ENCODE results near the gene CREB5. TPM values are rescaled to one million over a fixed set of nuclear protein-coding genes. Genes with fewer than 3 reads are reported as not detected.

Gene CREB5
- total RNA-seq, 2 experiments from 2014 or later, result not detected

DNA sequence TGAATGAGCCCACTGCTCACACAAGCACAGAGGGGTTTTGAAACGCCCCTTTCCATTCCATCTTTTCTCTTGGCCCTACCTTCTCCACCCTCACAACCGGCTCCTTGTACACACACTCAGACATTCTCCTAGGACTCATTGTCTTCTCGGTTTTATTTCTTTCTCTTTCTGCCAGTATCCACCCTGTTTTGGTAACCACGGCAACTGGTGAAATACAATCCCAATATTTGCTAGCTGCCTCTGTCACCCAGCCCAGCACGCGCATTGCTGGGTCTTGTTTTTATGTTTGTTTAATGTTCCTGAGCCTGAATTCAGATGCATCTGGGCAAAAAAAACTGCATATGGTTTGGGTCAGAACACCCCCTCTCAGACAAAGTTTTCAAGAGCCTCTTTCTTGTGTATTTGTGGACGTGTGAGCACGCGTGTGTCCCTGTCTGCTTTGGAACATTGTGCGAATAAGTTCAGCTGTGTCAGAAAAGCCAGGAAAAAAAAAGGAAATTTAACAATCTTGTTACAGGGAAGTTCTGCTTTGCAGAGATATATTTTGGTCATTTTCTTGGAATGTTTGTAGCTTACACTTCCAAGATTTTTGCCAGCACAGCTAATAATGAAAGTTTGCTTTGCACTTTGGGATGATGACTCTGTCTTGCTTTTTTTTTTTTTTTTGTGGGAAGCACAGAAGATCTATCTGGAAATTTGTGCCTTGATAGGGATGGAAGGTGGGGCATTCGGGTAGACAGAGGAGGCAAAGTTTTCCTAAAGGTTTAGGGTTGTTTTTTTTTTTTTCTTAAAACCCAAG, 320.0 kb downstream of the CREB5 start:
- H3K36me3 Mint-ChIP-seq (ENCODE audit: low read depth), result no peaks in the 10 kb centered on the region
- H3K4me3 Mint-ChIP-seq, result no peak overlapping the region
- H3K9me3 Mint-ChIP-seq, result no peaks in the 10 kb centered on the region
- ChIA-PET POLR2A (no interaction called here), CTCF (interaction anchor here (0.6 kb wide), 2 partner anchors 12 to 370 kb away, joined by 3 read pairs; no protein-coding TSS in a partner anchor)
- H3K27me3 Mint-ChIP-seq, result no peaks in the 10 kb centered on the region
- no peak overlapping the region for H3K27ac Mint-ChIP-seq
- DNase-seq, result no peak
- no peaks in the 10 kb centered on the region for H3K4me1 Mint-ChIP-seq

DNA sequence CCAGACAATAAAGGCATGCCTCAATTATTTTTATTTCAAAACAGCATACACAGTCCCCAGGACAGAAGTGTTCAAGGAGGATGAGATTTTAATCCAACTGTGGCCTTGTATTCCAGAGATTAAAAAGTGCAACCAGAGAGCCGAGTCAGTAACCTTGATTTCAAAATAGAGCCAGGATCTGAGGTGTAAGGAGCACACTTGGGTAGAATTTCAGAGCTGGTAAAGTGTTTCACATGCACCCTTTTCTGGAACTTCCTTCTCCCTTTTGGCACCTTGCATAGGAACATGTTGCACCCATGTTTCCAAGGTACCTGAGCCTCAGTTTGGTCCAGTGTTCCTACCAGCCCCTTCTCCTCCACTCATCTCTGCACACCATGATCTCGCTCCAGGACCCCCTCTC, 320.7 kb downstream of the CREB5 start:
- Mint-ChIP-seq H3K9me3 (no peaks in the 10 kb centered on the region), H3K4me3 (no peak overlapping the region), H3K27ac (no peak overlapping the region), H3K27me3 (no peaks in the 10 kb centered on the region), H3K4me1 (no peaks in the 10 kb centered on the region), H3K36me3 (ENCODE audit: low read depth) (no peaks in the 10 kb centered on the region)
- DNase-seq, result no peak
- ChIA-PET CTCF (interaction anchor here (0.6 kb wide), 1 partner anchor 371 kb away, joined by 3 read pairs; no protein-coding TSS in a partner anchor), POLR2A (no interaction called here)

GRCh38 chr7:28738412-28738811, 326.1 kb downstream of the CREB5 start:
- no peaks in the 10 kb centered on the region for H3K27me3 Mint-ChIP-seq
- no peak for DNase-seq
- H3K27ac Mint-ChIP-seq, result no peak overlapping the region
- ChIA-PET POLR2A (no interaction called here), CTCF (no interaction called here)
- no peaks in the 10 kb centered on the region for H3K4me1 Mint-ChIP-seq
- H3K4me3 Mint-ChIP-seq, result no peak overlapping the region
- peaks cover 3% of the 10 kb centered on the region for H3K9me3 Mint-ChIP-seq
- no peaks in the 10 kb centered on the region for H3K36me3 Mint-ChIP-seq (ENCODE audit: low read depth)

DNA sequence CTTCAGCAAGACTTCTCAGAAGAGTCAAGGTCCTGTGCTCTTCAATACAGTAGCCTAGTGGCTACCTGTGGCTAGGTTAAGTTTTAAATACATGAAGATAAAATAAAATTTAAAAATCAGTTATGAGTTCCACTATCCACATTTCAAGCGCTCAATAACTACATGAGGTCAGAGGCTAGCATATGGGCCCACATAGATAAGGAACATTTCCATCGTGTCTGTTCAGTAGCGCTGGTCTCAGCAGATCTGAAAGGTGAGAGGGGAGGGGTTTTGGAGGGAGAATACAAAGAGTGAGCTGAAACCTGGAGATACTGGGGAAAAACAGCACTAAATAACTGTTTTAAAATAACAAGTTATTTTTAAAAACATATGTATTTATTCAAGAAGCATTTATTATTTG, 326.8 kb downstream of the CREB5 start:
- no peak overlapping the region for H3K27ac Mint-ChIP-seq
- H3K27me3 Mint-ChIP-seq, result no peaks in the 10 kb centered on the region
- CTCF ChIA-PET, result no interaction called here
- peaks cover 3% of the 10 kb centered on the region for H3K9me3 Mint-ChIP-seq
- no peak overlapping the region for H3K4me3 Mint-ChIP-seq
- POLR2A ChIA-PET, result no interaction called here
- H3K36me3 Mint-ChIP-seq (ENCODE audit: low read depth), result no peaks in the 10 kb centered on the region
- H3K4me1 Mint-ChIP-seq, result no peaks in the 10 kb centered on the region
- no peak for DNase-seq

DNA sequence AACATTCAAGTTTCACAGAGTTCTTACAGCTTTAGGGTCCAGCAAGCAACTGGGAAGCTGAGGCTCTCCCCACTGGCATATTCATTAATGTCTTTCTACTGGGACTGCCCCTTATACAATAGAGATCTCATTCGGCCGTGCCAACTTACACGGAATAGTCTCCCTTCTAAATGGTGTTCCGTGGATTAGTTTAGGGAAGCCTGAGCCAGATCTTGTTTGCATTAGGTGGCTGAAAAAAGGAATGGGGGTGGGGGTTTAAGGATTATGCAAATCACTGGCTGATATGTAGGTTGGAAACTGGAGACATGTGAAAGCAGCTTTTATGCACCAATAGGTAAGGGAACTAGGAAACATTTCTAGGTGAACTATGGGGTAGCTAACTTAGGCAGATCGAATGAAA, 327.5 kb downstream of the CREB5 start:
- Mint-ChIP-seq H3K4me3 (no peak overlapping the region), H3K27me3 (no peaks in the 10 kb centered on the region), H3K9me3 (peaks cover 3% of the 10 kb centered on the region), H3K27ac (no peak overlapping the region), H3K4me1 (no peaks in the 10 kb centered on the region), H3K36me3 (ENCODE audit: low read depth) (no peaks in the 10 kb centered on the region)
- ChIA-PET POLR2A (no interaction called here), CTCF (no interaction called here)
- no peak for DNase-seq

GRCh38 chr7:28744951-28745350, 332.6 kb downstream of the CREB5 start:
- no peak overlapping the region for H3K27ac Mint-ChIP-seq
- H3K9me3 Mint-ChIP-seq, result peaks cover 6% of the 10 kb centered on the region
- CTCF ChIA-PET, result interaction anchor here (0.5 kb wide), 1 partner anchor 13 kb away, joined by 3 read pairs; no protein-coding TSS in a partner anchor
- H3K4me1 Mint-ChIP-seq, result no peaks in the 10 kb centered on the region
- POLR2A ChIA-PET, result no interaction called here
- no peak overlapping the region for H3K4me3 Mint-ChIP-seq
- H3K36me3 Mint-ChIP-seq (ENCODE audit: low read depth), result no peaks in the 10 kb centered on the region
- no peak for DNase-seq
- H3K27me3 Mint-ChIP-seq, result no peaks in the 10 kb centered on the region

GRCh38 chr7:28745351-28745750, 333.0 kb downstream of the CREB5 start:
- Mint-ChIP-seq H3K4me1 (no peaks in the 10 kb centered on the region), H3K27ac (no peak overlapping the region), H3K36me3 (ENCODE audit: low read depth) (no peaks in the 10 kb centered on the region), H3K27me3 (no peaks in the 10 kb centered on the region), H3K9me3 (peaks cover 6% of the 10 kb centered on the region), H3K4me3 (no peak overlapping the region)
- ChIA-PET POLR2A (no interaction called here), CTCF (no interaction called here)
- no peak for DNase-seq

DNA sequence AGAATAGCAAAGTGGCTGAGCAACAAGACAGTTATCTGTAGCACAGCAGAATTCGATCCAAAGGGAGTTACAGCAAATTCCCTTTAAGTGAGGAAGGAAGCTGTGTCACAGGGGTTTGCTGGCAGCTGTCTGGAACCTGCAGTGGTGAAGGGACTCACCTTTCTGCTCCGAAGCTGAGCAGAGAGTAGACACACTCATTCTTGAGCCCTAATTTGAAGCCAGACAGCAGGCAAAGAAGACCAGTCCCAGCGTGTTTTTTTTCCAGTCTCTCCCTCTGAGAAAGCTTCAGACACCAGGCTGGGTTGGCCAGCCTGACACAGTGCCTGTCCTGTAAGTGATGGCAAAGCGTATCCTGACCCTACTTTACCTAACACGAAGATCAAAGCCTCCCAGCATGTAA, 335.1 kb downstream of the CREB5 start:
- Mint-ChIP-seq H3K27me3 (no peaks in the 10 kb centered on the region), H3K4me3 (no peak overlapping the region), H3K9me3 (peaks cover 6% of the 10 kb centered on the region), H3K36me3 (ENCODE audit: low read depth) (no peaks in the 10 kb centered on the region), H3K27ac (no peak overlapping the region), H3K4me1 (no peaks in the 10 kb centered on the region)
- DNase-seq, result no peak
- ChIA-PET POLR2A (no interaction called here), CTCF (no interaction called here)

DNA sequence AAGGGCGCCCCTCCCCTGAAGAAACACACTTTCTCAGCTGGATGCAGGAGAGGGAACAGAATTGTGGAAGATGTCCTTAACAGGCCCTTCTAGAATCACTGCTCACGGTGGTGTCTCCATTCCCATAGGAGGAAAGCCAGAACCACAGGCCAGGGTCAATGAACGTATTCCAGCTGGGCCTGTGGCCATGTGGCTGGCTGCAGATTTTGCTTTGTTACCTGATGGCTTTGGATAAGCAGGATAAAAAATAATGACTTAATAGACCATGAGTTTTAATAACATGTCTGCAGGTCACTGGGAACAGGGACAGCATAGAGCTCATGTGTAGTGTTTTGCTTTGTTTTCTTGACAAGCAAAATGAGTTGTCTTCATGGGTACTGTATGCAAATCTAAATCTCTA, 335.5 kb downstream of the CREB5 start:
- Mint-ChIP-seq H3K27ac (no peak overlapping the region), H3K4me1 (no peaks in the 10 kb centered on the region), H3K36me3 (ENCODE audit: low read depth) (no peaks in the 10 kb centered on the region), H3K27me3 (no peaks in the 10 kb centered on the region), H3K4me3 (no peak overlapping the region), H3K9me3 (peaks cover 3% of the 10 kb centered on the region)
- POLR2A ChIA-PET, result no interaction called here
- CTCF ChIA-PET, result no interaction called here
- no peak for DNase-seq

- Mint-ChIP-seq H3K4me3 (no peak overlapping the region), H3K27ac (no peak overlapping the region), H3K4me1 (no peaks in the 10 kb centered on the region), H3K27me3 (no peaks in the 10 kb centered on the region), H3K36me3 (ENCODE audit: low read depth) (no peaks in the 10 kb centered on the region), H3K9me3 (peaks cover 3% of the 10 kb centered on the region)
- DNase-seq, result no peak
- POLR2A ChIA-PET, result no interaction called here
- CTCF ChIA-PET, result no interaction called here
Measured at GRCh38 chr7:28748346-28748745, 336.0 kb downstream of the CREB5 start.

DNA sequence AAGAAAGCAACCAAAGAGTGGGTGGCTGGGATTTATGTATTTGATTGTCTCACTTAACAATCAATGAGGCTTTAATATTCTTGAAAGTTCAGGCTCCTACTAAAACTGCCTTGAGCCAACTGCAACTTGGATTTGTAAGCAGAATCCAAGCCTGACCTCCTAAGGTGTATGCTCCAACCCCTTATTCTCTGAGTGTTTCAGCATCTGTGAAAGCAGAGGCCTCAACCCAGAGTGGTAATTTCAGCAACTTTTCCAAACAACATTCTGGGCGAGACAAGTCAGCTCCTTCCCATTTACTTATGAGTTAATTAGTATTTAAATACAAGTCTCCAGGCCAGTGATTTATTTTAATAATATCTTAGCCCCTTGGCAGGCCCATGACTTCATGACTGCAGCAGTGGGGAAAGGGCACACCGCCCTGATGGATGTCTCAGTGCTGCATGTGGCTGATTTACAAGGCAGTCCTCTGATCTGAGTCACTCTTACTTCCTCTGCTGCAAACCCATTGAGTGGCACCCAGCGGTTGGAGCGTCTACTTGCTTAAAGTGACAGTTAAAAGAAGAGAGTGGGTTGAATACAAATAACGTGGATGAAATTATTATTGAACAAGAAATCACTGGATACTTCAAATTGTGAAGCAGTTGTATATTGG, 336.7 kb downstream of the CREB5 start:
- Mint-ChIP-seq H3K4me3 (no peak overlapping the region), H3K27ac (no peak overlapping the region), H3K27me3 (no peaks in the 10 kb centered on the region), H3K9me3 (peaks cover 3% of the 10 kb centered on the region), H3K4me1 (no peaks in the 10 kb centered on the region), H3K36me3 (ENCODE audit: low read depth) (no peaks in the 10 kb centered on the region)
- POLR2A ChIA-PET, result no interaction called here
- no peak for DNase-seq
- CTCF ChIA-PET, result no interaction called here

- ChIA-PET POLR2A (no interaction called here), CTCF (no interaction called here)
- Mint-ChIP-seq H3K27me3 (no peaks in the 10 kb centered on the region), H3K4me1 (no peaks in the 10 kb centered on the region), H3K36me3 (ENCODE audit: low read depth) (no peaks in the 10 kb centered on the region), H3K9me3 (peaks cover 3% of the 10 kb centered on the region), H3K4me3 (no peak overlapping the region), H3K27ac (no peak overlapping the region)
- DNase-seq, result no peak
Measured at GRCh38 chr7:28749638-28750037, 337.3 kb downstream of the CREB5 start.

DNA sequence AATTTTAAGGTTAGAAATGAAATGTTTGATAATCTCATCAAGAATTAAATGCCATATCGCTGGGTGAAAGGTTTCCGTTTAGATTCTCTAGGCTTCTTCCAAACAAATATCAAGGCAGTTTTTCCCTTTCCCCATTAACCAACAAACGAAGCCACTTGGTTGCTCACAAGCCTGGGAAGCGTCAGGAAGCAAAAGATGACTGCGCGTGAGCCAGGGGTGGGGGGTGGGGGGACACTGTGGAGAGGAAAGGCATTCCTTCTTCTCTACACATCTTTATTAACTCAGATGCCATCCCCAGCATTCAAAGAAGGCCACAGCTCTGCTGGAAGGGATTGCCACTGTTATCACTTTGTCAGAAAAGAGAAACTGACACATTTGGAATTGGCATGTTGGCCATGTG, 338.7 kb downstream of the CREB5 start:
- no peaks in the 10 kb centered on the region for H3K27me3 Mint-ChIP-seq
- POLR2A ChIA-PET, result no interaction called here
- no peaks in the 10 kb centered on the region for H3K9me3 Mint-ChIP-seq
- H3K4me1 Mint-ChIP-seq, result no peaks in the 10 kb centered on the region
- CTCF ChIA-PET, result no interaction called here
- DNase-seq, result no peak
- no peak overlapping the region for H3K27ac Mint-ChIP-seq
- H3K4me3 Mint-ChIP-seq, result no peak overlapping the region
- H3K36me3 Mint-ChIP-seq (ENCODE audit: low read depth), result no peaks in the 10 kb centered on the region

- ChIA-PET CTCF (no interaction called here), POLR2A (no interaction called here)
- H3K27me3 Mint-ChIP-seq, result no peaks in the 10 kb centered on the region
- no peaks in the 10 kb centered on the region for H3K9me3 Mint-ChIP-seq
- H3K4me3 Mint-ChIP-seq, result no peak overlapping the region
- H3K4me1 Mint-ChIP-seq, result no peaks in the 10 kb centered on the region
- DNase-seq, result no peak
- H3K36me3 Mint-ChIP-seq (ENCODE audit: low read depth), result no peaks in the 10 kb centered on the region
- no peak overlapping the region for H3K27ac Mint-ChIP-seq
Measured at GRCh38 chr7:28753613-28754012, 341.3 kb downstream of the CREB5 start.
